Bronchial epithelial cell (primary cell): ENCODE data around the gene RSPRY1. TPM values are rescaled to one million over a fixed set of nuclear protein-coding genes. Genes with fewer than 3 reads are reported as not detected.

Experiments
- DNase-seq: peaks from one replicate; pipeline ENCODE4 v3.0.0-alpha.2; 2010; ENCODE audit warnings: low read depth
- FAIRE-seq: peaks from 2 replicates; lab custom pipeline; 2011; peaks lifted over from hg19 to GRCh38; lab: Jason Lieb, UNC
- H3K27me3 ChIP-seq: 2 replicates; pipeline ENCODE4 v1.5.1; 2011; ENCODE audit warnings: low read length; ENCODE audit not compliant: control insufficient read depth, insufficient read depth
- H3K36me3 ChIP-seq: 2 replicates; pipeline ENCODE4 v1.5.1; 2011; ENCODE audit warnings: low read length; ENCODE audit not compliant: control insufficient read depth, insufficient read depth
- H3K4me3 ChIP-seq: 2 replicates; pipeline ENCODE4 v1.5.1; 2011; ENCODE audit warnings: mild to moderate bottlenecking, low read depth, low read length, control low read depth
- CTCF ChIP-seq: IDR thresholded peaks from 2 replicates; pipeline ENCODE4 v1.5.1; 2011; ENCODE audit warnings: mild to moderate bottlenecking, moderate library complexity, low read length, control low read depth, inconsistent platforms; ENCODE audit not compliant: insufficient read depth, severe bottlenecking
- total RNA-seq: library from RNA; depleted of rRNA; stranded (reverse); fragments of >200 nt; gene quantifications from 2 replicates; pipeline ENCODE4 v1.2.1, GENCODE V29; 2014

RSPRY1 gene
- total RNA-seq, 1 donor from 2014 or later = 38.7 TPM

GRCh38 chr16:57146735-57147134 lies 39.4 kb upstream of the RSPRY1 start:
- Histone ChIP-seq H3K36me3 (no peaks in the 10 kb centered on the region), H3K4me3 (no peak overlapping the region), H3K27me3 (no peaks in the 10 kb centered on the region)
- DNase-seq (no peak), FAIRE-seq (peak; percentile 84)
- peak; percentile 20 for TF ChIP-seq CTCF

GRCh38 chr16:57147381-57148221 lies 38.5 kb upstream of the RSPRY1 start:
- H3K27me3 ChIP-seq = no peaks in the 10 kb centered on the region
- H3K4me3 ChIP-seq = no peak overlapping the region
- no peaks in the 10 kb centered on the region for H3K36me3 ChIP-seq
- no peak for TF ChIP-seq CTCF
- DNase-seq (peak; percentile 58), FAIRE-seq (no peak)

GRCh38 chr16:57148481-57148880 lies 37.6 kb upstream of the RSPRY1 start:
- Histone ChIP-seq H3K27me3 (no peaks in the 10 kb centered on the region), H3K36me3 (peaks cover under 1% of the 10 kb centered on the region), H3K4me3 (no peak overlapping the region)
- DNase-seq (no peak), FAIRE-seq (no peak)
- no peak for TF ChIP-seq CTCF

GRCh38 chr16:57149391-57149790 lies 36.7 kb upstream of the RSPRY1 start:
- peaks cover 5% of the 10 kb centered on the region for H3K36me3 ChIP-seq
- DNase-seq (no peak), FAIRE-seq (no peak)
- H3K4me3 ChIP-seq = no peak overlapping the region
- TF ChIP-seq CTCF = no peak
- H3K27me3 ChIP-seq = no peaks in the 10 kb centered on the region

- Histone ChIP-seq H3K4me3 (no peak overlapping the region), H3K27me3 (no peaks in the 10 kb centered on the region), H3K36me3 (peaks cover 7% of the 10 kb centered on the region)
- DNase-seq (no peak), FAIRE-seq (peak; percentile 32)
- no peak for TF ChIP-seq CTCF
Observed at GRCh38 chr16:57150682-57151330, 35.3 kb upstream of the RSPRY1 start.
